GM12875 (cell line): ENCODE results near the gene RAB31.

Experiments used
- H3K4me3 ChIP-seq: one replicate; pipeline ENCODE4 v1.5.1; 2011; ENCODE audit warnings: low read depth, low read length, control low read depth
- CTCF ChIP-seq: IDR thresholded peaks from 2 replicates; pipeline ENCODE4 v1.5.1; 2011; ENCODE audit warnings: low read depth, mild to moderate bottlenecking, control low read depth, inconsistent platforms, low read length, moderate library complexity, borderline replicate concordance; ENCODE audit not compliant: insufficient read depth

Gene RAB31

DNA sequence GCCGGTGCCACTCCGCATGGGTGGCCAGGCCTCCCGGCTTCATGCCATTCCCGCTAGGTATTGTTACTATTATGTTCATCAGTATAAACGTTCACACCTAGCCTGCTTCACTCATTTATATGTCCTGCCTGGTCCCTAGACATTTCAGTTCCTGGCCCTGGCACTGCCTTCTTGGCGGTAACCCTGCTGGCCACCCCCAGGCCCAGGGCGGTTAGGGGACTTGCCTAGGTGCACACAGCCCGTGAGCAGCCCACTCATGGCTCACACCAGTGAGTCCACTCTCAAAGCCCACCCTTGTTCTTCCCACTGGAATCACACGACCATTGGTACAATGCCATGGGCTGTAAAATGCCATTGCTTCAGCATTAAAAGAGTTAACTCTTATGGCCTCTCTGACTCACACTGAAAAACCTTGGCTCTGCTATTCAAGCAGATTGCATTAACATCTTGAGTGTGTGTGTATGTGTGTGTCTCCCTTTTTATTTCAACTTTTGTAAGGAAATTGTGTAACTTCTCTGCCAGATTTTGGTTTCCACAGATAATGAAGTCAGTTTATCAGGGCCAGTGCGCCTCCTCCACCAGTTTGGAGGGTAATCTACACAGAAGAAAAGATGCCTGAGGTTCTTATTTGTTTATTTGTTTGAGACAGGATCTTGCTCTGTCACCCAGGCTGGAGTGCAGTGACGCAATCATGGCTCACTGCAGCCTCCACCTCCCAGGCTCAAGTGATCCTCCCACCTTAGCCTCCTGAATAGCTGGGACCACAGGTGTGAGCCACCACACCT, 74.2 kb downstream of the RAB31 start:
- no peak overlapping the region for H3K4me3 ChIP-seq
- TF ChIP-seq CTCF = no peak

GRCh38 chr18:9786631-9787030, 78.5 kb downstream of the RAB31 start:
- TF ChIP-seq CTCF = no peak
- H3K4me3 ChIP-seq = no peak overlapping the region

DNA sequence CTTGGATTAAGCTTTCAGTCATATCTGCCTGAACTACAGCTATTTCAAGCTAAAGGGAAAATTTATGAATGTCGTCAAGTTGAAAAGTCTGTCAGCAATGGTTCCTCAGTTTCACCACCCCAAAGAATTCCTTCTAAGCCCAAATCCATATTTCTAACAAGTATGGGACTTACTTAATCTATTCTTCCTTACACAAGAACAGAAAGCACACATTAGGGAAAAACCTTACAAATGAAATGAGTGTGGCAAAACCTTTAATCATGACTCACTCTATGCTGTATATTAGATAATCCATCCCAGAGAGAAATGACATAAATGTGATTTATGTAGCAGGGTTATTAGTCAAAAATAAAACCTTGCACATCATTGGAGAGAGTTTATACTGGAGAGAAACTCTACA, 78.9 kb downstream of the RAB31 start:
- TF ChIP-seq CTCF = no peak
- H3K4me3 ChIP-seq = no peak overlapping the region

- no peak for TF ChIP-seq CTCF
- H3K4me3 ChIP-seq = no peak overlapping the region
Observed at GRCh38 chr18:9787712-9788111, 79.6 kb downstream of the RAB31 start.

DNA sequence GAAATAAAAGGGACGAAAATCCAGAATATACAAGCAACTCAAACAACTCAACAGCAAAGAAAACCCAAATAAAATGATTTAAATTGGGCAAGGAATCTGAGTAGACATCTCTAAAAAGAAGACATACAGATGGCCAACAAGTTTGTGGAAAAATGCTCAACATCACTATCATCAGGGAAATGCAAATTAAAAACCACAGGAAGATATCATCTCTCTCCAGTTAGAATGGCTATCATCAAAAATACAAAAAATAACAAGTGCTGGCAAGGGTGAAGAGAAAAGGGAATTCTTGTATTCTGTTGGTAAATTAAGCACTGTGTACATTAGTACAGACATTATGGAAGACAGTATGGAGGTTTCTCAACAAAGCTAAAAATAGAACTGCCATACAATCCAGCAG, 80.0 kb downstream of the RAB31 start:
- no peak for TF ChIP-seq CTCF

GRCh38 chr18:9788860-9789259, 80.8 kb downstream of the RAB31 start:
- H3K4me3 ChIP-seq = no peak overlapping the region
- TF ChIP-seq CTCF = no peak

More for the DNA sequence above, 80.0 kb downstream of the RAB31 start:
- no peak overlapping the region for H3K4me3 ChIP-seq

DNA sequence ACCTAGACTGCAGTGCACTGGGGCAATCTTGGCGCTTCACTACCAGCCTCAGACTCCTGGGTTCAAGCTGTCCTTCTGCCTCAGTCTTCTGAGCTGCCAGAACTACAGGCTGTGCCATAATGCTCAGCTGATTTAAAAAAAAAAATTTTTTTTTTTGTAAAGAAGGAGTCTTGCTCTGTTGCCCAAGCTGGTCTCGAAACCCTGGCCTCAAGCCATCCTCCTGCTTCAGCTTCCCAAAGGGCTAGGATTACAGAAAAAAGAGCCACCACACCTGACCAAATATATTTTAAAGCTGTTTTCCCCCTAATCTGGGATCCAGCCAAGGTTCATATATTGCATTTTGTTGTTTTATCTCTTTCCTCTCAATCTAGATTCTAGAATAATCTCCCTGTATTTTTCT, 82.2 kb downstream of the RAB31 start:
- TF ChIP-seq CTCF = no peak
- H3K4me3 ChIP-seq = no peak overlapping the region
